B cell (primary cell): ENCODE measurements around the gene TBX2. TPM values are rescaled to one million over a fixed set of nuclear protein-coding genes. Genes with fewer than 3 reads are reported as not detected.

Experiments
- ATAC-seq: fragments of 200-7000 bp; cut with Tn5 transposase; one replicate; pipeline ENCODE4 v1.10.0; 2021; ENCODE audit warnings: low read depth, mild to moderate bottlenecking, moderate number of reproducible peaks, moderate library complexity
- CTCF ChIA-PET: fragments of 350-600 bp; sonication (Branson Sonifier 250); formaldehyde crosslinking; loops from one replicate; lab custom pipeline; 2021; ENCODE audit warnings: antibody characterized with exemption, inconsistent platforms; lab: Charles Lee
- POLR2A ChIA-PET: fragments of 350-600 bp; sonication (Branson Sonifier 250); formaldehyde crosslinking; loops from one replicate; lab custom pipeline; 2021; ENCODE audit warnings: antibody characterized with exemption; lab: Charles Lee
- DNase-seq: peaks from one replicate; pipeline ENCODE4 v3.0.0; 2013
- H2AFZ ChIP-seq: 2 replicates; pipeline ENCODE4 v1.6.1; 2012; ENCODE audit warnings: mild to moderate bottlenecking, low read depth, low read length; ENCODE audit not compliant: insufficient read depth, poor library complexity, severe bottlenecking
- H3K27ac ChIP-seq, 2 donors: 1 replicate in 1 of 2; 2 replicates in 1 of 2; pipeline ENCODE4 v1.5.1; 2012 to 2013; ENCODE audit warnings: low read length in 2 of 2, mild to moderate bottlenecking in 2 of 2, moderate library complexity in 1 of 2
- H3K27me3 ChIP-seq, 4 experiments: fragments of 200-600 bp in 1 of 4; sonication (generic) in 1 of 4; replicated peaks in 1 of 4; 1 replicate in 2 of 4; 2 replicates in 2 of 4; pipeline versions ENCODE4 v1.6.1 to v1.7.0; 2013 to 2016; ENCODE audit warnings: low read length in 3 of 4, mild to moderate bottlenecking in 2 of 4, mixed read lengths in 1 of 4, moderate library complexity in 1 of 4; ENCODE audit not compliant: insufficient read depth in 4 of 4, control insufficient read depth in 3 of 4; ENCODE audit errors: control extremely low read depth in 1 of 4
- H3K36me3 ChIP-seq, 2 experiments: replicated peaks in 1 of 2; 1 replicate in 1 of 2; 2 replicates in 1 of 2; pipeline versions ENCODE4 v1.6.1 to v1.7.1; 2013; ENCODE audit warnings: low read length in 1 of 2; ENCODE audit not compliant: insufficient read depth in 2 of 2, control insufficient read depth in 1 of 2; ENCODE audit errors: control extremely low read depth in 1 of 2, extremely low read depth in 1 of 2
- H3K4me1 ChIP-seq, 2 donors: fragments of 200-600 bp in 1 of 2; sonication (generic) in 1 of 2; 1 replicate in 1 of 2; 2 replicates in 1 of 2; pipeline versions ENCODE4 v1.5.1 to v1.6.1; 2013 to 2017; ENCODE audit warnings: low read length in 2 of 2; ENCODE audit not compliant: control insufficient read depth in 2 of 2, insufficient read depth in 2 of 2
- H3K4me2 ChIP-seq: replicated peaks from 2 replicates; pipeline ENCODE3; 2012; ENCODE audit warnings: mild to moderate bottlenecking, low read depth, low read length; ENCODE audit not compliant: poor library complexity, severe bottlenecking
- H3K4me3 ChIP-seq, 5 experiments: fragments of 200-600 bp in 1 of 5; sonication (generic) in 1 of 5; 1 replicate in 3 of 5; 2 replicates in 2 of 5; pipeline versions ENCODE4 v1.5.1 to v1.7.0; 2011 to 2016; ENCODE audit warnings: low read length in 4 of 5, mild to moderate bottlenecking in 4 of 5, low read depth in 2 of 5, control low read depth in 1 of 5, moderate library complexity in 1 of 5; ENCODE audit not compliant: insufficient read depth in 1 of 5; ENCODE audit errors: control extremely low read depth in 1 of 5, extremely low read depth in 1 of 5
- H3K79me2 ChIP-seq: fragments of 200-600 bp; sonication (generic); one replicate; pipeline ENCODE4 v1.6.0; 2016; ENCODE audit warnings: low read length; ENCODE audit not compliant: control insufficient read depth, insufficient read depth
- H3K9ac ChIP-seq: fragments of 200-600 bp; sonication (generic); 2 replicates; pipeline ENCODE4 v1.6.1; 2017; ENCODE audit warnings: mild to moderate bottlenecking, low read length, moderate library complexity
- H3K9me3 ChIP-seq, 3 donors: one replicate each; pipeline versions ENCODE4 v1.6.1 to v1.7.1; 2013; ENCODE audit warnings: low read length in 2 of 3; ENCODE audit not compliant: control insufficient read depth in 2 of 3, insufficient read depth in 1 of 3; ENCODE audit errors: control extremely low read depth in 1 of 3
- H4K20me1 ChIP-seq: 2 replicates; pipeline ENCODE4 v1.6.0; 2012; ENCODE audit warnings: mild to moderate bottlenecking, low read length; ENCODE audit not compliant: insufficient read depth, control insufficient read depth, poor library complexity, severe bottlenecking
- H3K27ac Mint-ChIP-seq: one replicate; pipeline ENCODE4 v1.8.0; 2021; ENCODE audit warnings: mixed read lengths
- H3K27me3 Mint-ChIP-seq: one replicate; pipeline ENCODE4 v1.8.0; 2021; ENCODE audit warnings: mixed read lengths
- H3K4me1 Mint-ChIP-seq: one replicate; pipeline ENCODE4 v1.8.0; 2021; ENCODE audit warnings: mixed read lengths
- H3K4me3 Mint-ChIP-seq: one replicate; pipeline ENCODE4 v1.8.0; 2021; ENCODE audit warnings: mixed read lengths
- H3K9me3 Mint-ChIP-seq: one replicate; pipeline ENCODE4 v1.8.0; 2022; ENCODE audit warnings: mixed read lengths; ENCODE audit not compliant: insufficient read depth
- CTCF ChIP-seq: fragments of 200-600 bp; IDR thresholded peaks from one replicate; pipeline ENCODE4 v1.8.0; 2022; ENCODE audit warnings: antibody characterized with exemption, mild to moderate bottlenecking
- EZH2 ChIP-seq: IDR thresholded peaks from 2 replicates; pipeline ENCODE4 v1.6.1; 2012; ENCODE audit warnings: borderline replicate concordance, low read depth, mild to moderate bottlenecking, moderate library complexity, low read length; ENCODE audit not compliant: insufficient read depth, poor library complexity, severe bottlenecking
- WGBS: methylation state at CpG from one replicate; pipeline ENCODE4 v1.1.5; 2013; ENCODE audit warnings: missing lambda C conversion rate; ENCODE audit not compliant: insufficient coverage; 5-methylcytosine and 5-hydroxymethylcytosine counted together
- intact Hi-C: fragments of 100-400 bp; cut with micrococcal nuclease; formaldehyde crosslinking; loops from one replicate; pipeline ENCODE4 v1.10.0; 2022
- polyA plus RNA-seq: library from polyadenylated mRNA; depleted of rRNA; stranded (reverse); fragments of >200 nt; gene quantifications from 2 replicates; pipeline ENCODE4 v1.2.3, GENCODE V29; 2012
- total RNA-seq, 2 donors: library from RNA; stranded (reverse); fragments of 120-200 nt in 1 of 2; gene quantifications; 1 replicate in 1 of 2; 2 replicates in 1 of 2; pipeline versions ENCODE4 v1.2.3 to v1.2.4, GENCODE V29; 2013 to 2022

TBX2 gene
- total and polyA plus RNA-seq, 2 donors (not counting 1 experiment from before 2014, with no cell fraction given), result not detected

DNA sequence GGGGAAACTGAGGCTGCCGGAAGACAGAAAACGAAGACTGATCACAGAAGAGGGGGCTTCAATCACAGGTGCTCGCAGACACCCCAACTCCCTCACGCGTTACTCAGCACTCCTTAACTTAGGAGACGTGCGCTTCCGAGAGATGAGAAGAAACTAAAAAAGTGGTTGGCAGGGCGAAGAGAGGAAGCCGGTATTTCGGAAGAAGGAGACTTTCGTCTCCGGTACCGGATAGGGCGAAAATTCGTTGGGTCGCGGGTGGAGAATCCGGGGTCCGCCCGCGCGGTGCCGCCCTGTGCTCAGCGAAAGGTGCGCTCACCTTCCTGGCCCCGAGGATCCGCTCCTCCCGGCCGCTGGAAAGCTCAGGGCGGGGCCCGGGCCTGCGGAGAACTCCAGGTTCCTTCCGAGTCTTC lies 917 bp upstream of the TBX2 start:
- ATAC-seq (no peak), DNase-seq (peak; percentile 50)
- H3K4me2 ChIP-seq, result peak overlapping the region; percentile 77
- peaks cover 62 to 69% of the 10 kb centered on the region in 2 donors for H3K4me1 ChIP-seq
- ChIA-PET POLR2A (interaction anchor here (0.5 kb wide), 1 partner anchor 447 kb away, joined by 3 read pairs; no protein-coding TSS in a partner anchor), CTCF (interaction anchor here (2.4 kb wide), 1 partner anchor 13 kb away, joined by 6 read pairs; no protein-coding TSS in a partner anchor)
- Mint-ChIP-seq H3K4me3 (peak overlapping the region; percentile 78), H3K27ac (peak overlapping the region; percentile 42), H3K27me3 (peaks cover 50% of the 10 kb centered on the region), H3K4me1 (peaks cover 40% of the 10 kb centered on the region), H3K9me3 (no peaks in the 10 kb centered on the region)
- intact Hi-C loops, result no loop called here
- H3K27ac ChIP-seq, result no peak overlapping the region
- H3K79me2 ChIP-seq, result no peaks in the 10 kb centered on the region
- H3K36me3 ChIP-seq, result no peaks in the 10 kb centered on the region
- TF ChIP-seq EZH2 (no peak), CTCF (no peak)
- peak overlapping the region; percentile 11 for H3K9ac ChIP-seq
- no peak overlapping the region for H2AFZ ChIP-seq
- H3K27me3 ChIP-seq, result peaks cover 0 to 79% (median 47%) of the 10 kb centered on the region in 4 experiments
- WGBS, result 5% methylated on average over 28 of the region's 34 CpGs
- H3K9me3 ChIP-seq, result peaks cover 0 to 54% (median 0%) of the 10 kb centered on the region in 3 donors
- H4K20me1 ChIP-seq, result no peaks in the 10 kb centered on the region
- H3K4me3 ChIP-seq, result peak overlapping the region in 1 of 5 experiments; percentile 39

DNA sequence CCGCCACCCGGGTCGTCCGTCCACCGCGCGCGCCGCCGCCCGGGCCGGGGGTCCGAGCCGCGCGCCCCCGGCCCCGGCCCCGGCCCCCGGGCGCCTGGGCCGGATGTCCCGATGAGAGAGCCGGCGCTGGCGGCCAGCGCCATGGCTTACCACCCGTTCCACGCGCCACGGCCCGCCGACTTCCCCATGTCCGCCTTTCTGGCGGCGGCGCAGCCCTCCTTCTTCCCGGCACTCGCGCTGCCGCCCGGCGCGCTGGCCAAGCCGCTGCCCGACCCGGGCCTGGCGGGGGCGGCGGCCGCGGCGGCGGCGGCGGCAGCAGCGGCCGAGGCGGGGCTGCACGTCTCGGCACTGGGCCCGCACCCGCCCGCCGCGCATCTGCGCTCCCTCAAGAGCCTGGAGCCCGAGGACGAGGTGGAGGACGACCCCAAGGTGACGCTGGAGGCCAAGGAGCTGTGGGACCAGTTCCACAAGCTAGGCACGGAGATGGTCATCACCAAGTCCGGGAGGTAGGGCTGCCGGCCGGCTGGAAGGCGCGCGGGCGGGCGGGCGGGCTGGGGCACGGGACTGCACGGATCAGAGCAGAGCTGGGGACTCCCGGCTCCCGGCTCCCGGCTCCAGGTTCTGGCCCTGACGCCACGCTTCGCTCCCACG lies 548 bp downstream of the TBX2 start:
- POLR2A ChIA-PET, result no interaction called here
- H3K9me3 ChIP-seq, result peaks cover 0 to 63% (median 2%) of the 10 kb centered on the region in 3 donors

More for the DNA sequence above, 548 bp downstream of the TBX2 start:
- 3% methylated on average over 90 of the region's 90 CpGs for WGBS
- H3K9me3 Mint-ChIP-seq, result no peaks in the 10 kb centered on the region
- Histone ChIP-seq H4K20me1 (peaks cover 11% of the 10 kb centered on the region), H3K27ac (no peak overlapping the region), H3K9ac (peak overlapping the region; percentile 32), H3K27me3 (peaks cover 0 to 90% (median 59%) of the 10 kb centered on the region in 4 experiments), H3K4me3 (peak overlapping the region in 3 of 5 experiments; percentile 29 to 43 (median 29)), H3K4me1 (peaks cover 76 to 84% of the 10 kb centered on the region in 2 donors), H3K36me3 (no peaks in the 10 kb centered on the region), H3K4me2 (peak overlapping the region; percentile 77), H3K79me2 (no peaks in the 10 kb centered on the region), H2AFZ (no peak overlapping the region)
- peak overlapping the region; percentile 72 for H3K4me3 Mint-ChIP-seq
- no peak overlapping the region for H3K27ac Mint-ChIP-seq
- CTCF ChIA-PET, result interaction anchor here (2.3 kb wide), 1 partner anchor 9 kb away, joined by 6 read pairs; no protein-coding TSS in a partner anchor
- H3K4me1 Mint-ChIP-seq, result peaks cover 46% of the 10 kb centered on the region
- DNase-seq (peak; percentile 52), ATAC-seq (no peak)
- intact Hi-C loops, result no loop called here
- no peak for TF ChIP-seq EZH2
- TF ChIP-seq CTCF, result no peak
- peaks cover 49% of the 10 kb centered on the region for H3K27me3 Mint-ChIP-seq
